KMS-11 (cell line): ENCODE measurements around the gene SLC66A3.

Experiments used
- H2AFZ ChIP-seq: fragments of 200-600 bp; sonication (generic); 2 replicates; pipeline ENCODE4 v1.6.1; 2016; ENCODE audit warnings: antibody characterized with exemption, mixed run types, low read depth
- H3K27ac ChIP-seq: fragments of 200-600 bp; sonication (generic); 2 replicates; pipeline ENCODE4 v1.6.1; 2016; ENCODE audit warnings: mild to moderate bottlenecking, mixed run types
- H3K27me3 ChIP-seq: fragments of 200-600 bp; sonication (generic); 2 replicates; pipeline ENCODE4 v1.6.1; 2017; ENCODE audit warnings: mild to moderate bottlenecking, low read depth, mixed run types, moderate library complexity; ENCODE audit not compliant: insufficient read depth
- H3K36me3 ChIP-seq: fragments of 200-600 bp; sonication (generic); 2 replicates; pipeline ENCODE4 v1.6.1; 2017; ENCODE audit warnings: mild to moderate bottlenecking, mixed run types; ENCODE audit not compliant: insufficient read depth
- H3K4me1 ChIP-seq: fragments of 200-600 bp; sonication (generic); 2 replicates; pipeline ENCODE4 v1.6.1; 2016; ENCODE audit warnings: mild to moderate bottlenecking, low read depth, mixed run types; ENCODE audit not compliant: poor library complexity, severe bottlenecking
- H3K4me2 ChIP-seq: fragments of 200-600 bp; sonication (generic); 2 replicates; pipeline ENCODE4 v1.7.0; 2016; ENCODE audit warnings: mild to moderate bottlenecking, mixed run types
- H3K4me3 ChIP-seq: fragments of 200-600 bp; sonication (generic); IDR thresholded peaks from 2 replicates; pipeline ENCODE4 v1.6.1; 2017; ENCODE audit warnings: low read depth, low read length, mixed read lengths; ENCODE audit not compliant: insufficient read depth
- H3K79me2 ChIP-seq: fragments of 200-600 bp; sonication (generic); 2 replicates; pipeline ENCODE4 v1.6.1; 2016; ENCODE audit warnings: low read depth, mixed run types; ENCODE audit not compliant: insufficient read depth
- H3K9ac ChIP-seq: fragments of 200-600 bp; sonication (generic); 2 replicates; pipeline ENCODE4 v1.6.1; 2016; ENCODE audit warnings: mild to moderate bottlenecking, mixed run types
- H4K20me1 ChIP-seq: fragments of 200-600 bp; sonication (generic); 2 replicates; pipeline ENCODE4 v1.6.1; 2016; ENCODE audit warnings: mild to moderate bottlenecking, mixed run types; ENCODE audit not compliant: insufficient read depth
- CTCF ChIP-seq: fragments of 200-600 bp; sonication (generic); conservative IDR thresholded peaks from 2 replicates; pipeline ENCODE4 v1.6.1; 2017; ENCODE audit warnings: low read depth, mild to moderate bottlenecking, antibody characterized with exemption, low read length, moderate library complexity, mixed read lengths

The SLC66A3 gene

GRCh38 chr2:11133238-11133935 lies 21.9 kb upstream of the SLC66A3 start:
- H3K27me3 ChIP-seq, result no peaks in the 10 kb centered on the region
- peak overlapping the region; percentile 98 for H2AFZ ChIP-seq
- no peaks in the 10 kb centered on the region for H3K36me3 ChIP-seq
- H3K27ac ChIP-seq, result peak overlapping the region; percentile 39; the same call in 1 of the 2 replicates
- TF ChIP-seq CTCF, result no peak
- H3K79me2 ChIP-seq, result no peaks in the 10 kb centered on the region
- H3K4me2 ChIP-seq, result peak overlapping the region; percentile 59; the same call in 1 of the 2 replicates
- no peaks in the 10 kb centered on the region for H4K20me1 ChIP-seq
- H3K4me3 ChIP-seq, result no peak overlapping the region
- H3K4me1 ChIP-seq, result peaks cover 28% of the 10 kb centered on the region
- peak overlapping the region; percentile 58; the same call in 1 of the 2 replicates for H3K9ac ChIP-seq

DNA sequence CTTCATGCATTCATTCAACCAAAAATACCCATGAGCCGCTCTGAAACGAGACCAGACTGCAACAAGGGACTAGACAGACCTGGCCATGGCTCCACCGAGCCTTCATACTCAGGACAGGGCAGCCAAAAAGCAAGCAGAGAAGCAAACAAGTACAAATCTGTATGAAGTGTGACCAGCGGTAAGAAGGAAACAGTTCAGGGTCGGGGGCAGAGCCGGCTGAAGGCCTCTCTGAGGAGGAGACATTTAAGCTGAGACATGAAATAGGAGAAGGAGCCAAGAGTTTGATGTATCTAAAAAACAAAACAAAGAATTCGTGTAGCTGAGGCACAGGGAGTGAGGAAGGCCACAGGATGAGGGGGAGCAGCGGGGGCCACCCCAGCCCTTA lies 21.3 kb upstream of the SLC66A3 start:
- no peak for TF ChIP-seq CTCF
- no peak overlapping the region for H3K4me2 ChIP-seq

GRCh38 chr2:11134349-11134748 lies 20.9 kb upstream of the SLC66A3 start:
- Histone ChIP-seq H3K4me1 (peaks cover 21% of the 10 kb centered on the region), H3K27ac (no peak overlapping the region), H3K36me3 (no peaks in the 10 kb centered on the region), H3K4me2 (no peak overlapping the region), H3K4me3 (no peak overlapping the region), H3K79me2 (no peaks in the 10 kb centered on the region), H4K20me1 (no peaks in the 10 kb centered on the region), H3K9ac (no peak overlapping the region), H2AFZ (no peak overlapping the region), H3K27me3 (no peaks in the 10 kb centered on the region)
- TF ChIP-seq CTCF, result no peak

More for the DNA sequence above, 21.3 kb upstream of the SLC66A3 start:
- Histone ChIP-seq H4K20me1 (no peaks in the 10 kb centered on the region), H3K27me3 (no peaks in the 10 kb centered on the region), H3K4me3 (no peak overlapping the region), H3K9ac (no peak overlapping the region), H2AFZ (no peak overlapping the region), H3K27ac (no peak overlapping the region), H3K4me1 (peaks cover 25% of the 10 kb centered on the region), H3K36me3 (no peaks in the 10 kb centered on the region), H3K79me2 (no peaks in the 10 kb centered on the region)

- H3K36me3 ChIP-seq, result no peaks in the 10 kb centered on the region
- H3K4me3 ChIP-seq, result no peak overlapping the region
These were observed 14.8 kb upstream of the SLC66A3 start for GRCh38 chr2:11140492-11140891.

More at GRCh38 chr2:11140492-11140891, 14.8 kb upstream of the SLC66A3 start:
- no peak overlapping the region for H3K27ac ChIP-seq
- no peaks in the 10 kb centered on the region for H3K4me1 ChIP-seq
- no peak overlapping the region for H3K9ac ChIP-seq
- H2AFZ ChIP-seq, result no peak overlapping the region
- H3K27me3 ChIP-seq, result no peaks in the 10 kb centered on the region
- no peaks in the 10 kb centered on the region for H4K20me1 ChIP-seq
- TF ChIP-seq CTCF, result no peak
- no peak overlapping the region for H3K4me2 ChIP-seq
- no peaks in the 10 kb centered on the region for H3K79me2 ChIP-seq
